ENCODE measurements around the gene EGR1.

EGR1 gene

DNA sequence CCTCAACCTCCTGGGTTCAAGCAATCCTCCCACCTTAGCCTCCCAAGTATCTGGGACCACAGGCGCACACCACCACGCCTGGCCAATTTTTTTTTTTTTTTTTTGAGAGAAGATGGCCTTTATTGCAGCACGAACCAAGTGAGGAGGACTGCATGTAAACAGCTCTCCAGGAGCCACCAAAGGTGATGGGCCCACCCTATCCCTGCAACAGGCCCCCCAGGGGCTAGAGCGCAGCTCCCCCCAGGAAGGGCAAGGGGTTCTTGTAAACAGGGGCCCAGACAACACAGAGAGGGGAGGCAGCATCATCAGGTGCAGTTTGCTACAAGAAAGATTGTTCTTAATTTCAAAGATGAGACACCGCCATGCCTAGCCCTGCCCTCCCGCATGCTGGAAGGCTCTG lies 12.6 kb upstream of the EGR1 start:
- no peak for DNase-seq (ENCODE audit: low read depth in 3 of 3, low spot score in 1 of 3)

DNA sequence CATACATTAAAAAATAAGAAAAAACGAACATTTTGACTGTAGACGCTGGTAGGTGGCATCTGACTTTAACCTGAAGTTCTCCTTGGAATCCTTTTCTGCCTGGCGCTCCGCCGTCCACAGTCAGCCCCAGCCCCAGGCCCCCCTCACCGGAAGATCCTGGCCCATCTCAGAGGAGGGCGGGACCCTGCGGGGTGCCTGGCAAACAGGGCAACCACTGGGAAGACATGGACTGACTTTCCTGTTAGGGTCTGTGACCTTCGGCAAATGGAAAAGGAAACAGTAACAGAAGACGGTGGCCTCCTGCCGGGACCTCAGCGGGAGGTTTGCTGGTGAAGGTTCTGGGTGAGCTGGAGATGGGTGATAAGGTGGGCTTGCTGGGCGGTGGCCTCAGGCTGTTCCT lies 11.7 kb upstream of the EGR1 start:
- no peak for DNase-seq (ENCODE audit: low read depth in 3 of 3, low spot score in 1 of 3)

DNA sequence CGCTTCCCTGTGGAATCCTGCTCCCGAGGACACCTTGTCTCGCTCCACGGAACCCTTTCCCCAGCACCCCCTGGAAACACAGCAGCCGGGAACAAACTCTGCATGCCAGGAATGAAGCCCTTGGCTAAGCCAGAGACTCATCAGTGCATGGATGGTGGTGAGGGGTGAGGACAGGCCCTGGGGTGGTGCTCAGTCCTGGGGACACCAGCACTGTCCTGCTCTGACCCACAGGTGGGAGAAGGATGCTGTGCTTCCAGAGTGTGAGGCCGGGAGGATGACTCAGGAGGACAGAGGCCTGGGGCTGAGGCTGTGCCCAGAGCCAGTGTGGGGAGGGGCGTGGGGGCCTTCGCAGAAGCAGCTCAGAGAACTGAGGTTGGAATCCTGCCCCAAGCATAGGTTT lies 11.2 kb upstream of the EGR1 start:
- DNase-seq (ENCODE audit: low read depth in 3 of 3, low spot score in 1 of 3) = no peak

DNA sequence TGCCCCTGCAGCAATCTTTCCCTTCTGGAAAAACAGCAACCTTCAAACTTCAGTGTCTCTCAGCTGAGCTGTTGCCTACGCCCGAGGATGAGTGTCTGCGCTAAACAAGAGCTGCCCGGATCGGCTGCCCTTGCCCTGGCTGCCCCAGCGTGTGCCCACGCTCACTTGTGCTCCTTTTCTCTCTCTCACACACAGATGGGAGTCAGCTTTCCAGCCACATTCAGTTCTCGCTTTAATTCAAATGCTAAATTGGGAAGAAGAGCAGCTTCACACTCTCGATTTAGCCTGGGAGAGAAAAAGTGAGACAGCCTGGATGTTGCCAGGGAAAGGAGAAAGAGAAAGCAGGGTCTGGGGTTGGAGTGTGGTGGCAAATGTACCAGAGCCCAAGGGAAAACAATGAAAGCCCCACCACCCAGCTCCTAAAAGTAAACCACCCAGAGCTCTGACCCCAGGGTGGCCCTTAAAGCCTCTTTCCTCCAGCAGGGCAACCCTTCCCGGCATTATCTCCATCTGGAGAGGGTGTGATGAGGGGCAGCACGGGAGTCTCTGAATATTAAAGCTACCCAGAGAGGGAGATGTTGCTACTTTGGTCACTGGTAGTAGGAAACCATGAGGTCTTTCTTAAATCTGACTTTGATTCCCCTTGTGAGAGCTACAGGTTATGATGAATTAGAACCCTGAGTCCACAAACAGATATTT lies 9.9 kb upstream of the EGR1 start:
- no peak for DNase-seq (ENCODE audit: low read depth in 3 of 3, low spot score in 1 of 3)

DNA sequence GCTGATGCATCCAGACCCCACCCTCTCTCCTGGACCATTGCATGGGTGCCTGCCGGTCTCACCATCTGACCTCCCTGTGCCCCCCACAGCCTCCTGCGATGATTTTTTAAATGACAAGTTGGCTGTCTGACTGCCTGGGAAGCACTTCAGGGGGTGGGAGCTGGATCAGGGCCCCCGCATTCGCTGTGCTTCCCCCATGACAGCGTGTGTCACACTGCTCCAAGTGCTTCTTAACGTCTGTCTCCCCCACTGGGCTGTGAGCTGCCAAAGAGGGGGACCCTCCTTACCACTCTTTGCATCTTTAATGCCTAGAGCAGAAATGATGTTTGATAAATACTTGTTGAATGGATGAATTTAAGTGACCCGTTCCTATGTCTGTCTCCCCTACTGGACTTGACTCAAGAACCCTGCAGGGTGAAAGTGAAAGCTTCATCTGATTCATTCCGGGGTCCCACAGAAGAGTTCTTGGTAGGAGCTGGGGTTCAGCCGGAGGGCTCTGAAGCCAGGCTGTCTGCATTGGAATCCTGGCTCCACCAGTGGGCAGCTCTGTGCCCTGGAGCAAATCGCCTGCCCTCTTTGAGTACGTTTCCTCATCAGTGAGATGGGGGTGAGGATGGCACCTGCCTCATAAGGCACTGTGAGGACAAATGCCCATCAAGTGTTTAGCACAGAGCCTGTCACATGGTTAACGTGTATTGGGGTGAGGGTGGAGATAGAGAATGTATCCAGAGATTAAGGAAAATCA lies 7.6 kb upstream of the EGR1 start:
- no peak for DNase-seq (ENCODE audit: low read depth in 3 of 3, low spot score in 1 of 3)

DNA sequence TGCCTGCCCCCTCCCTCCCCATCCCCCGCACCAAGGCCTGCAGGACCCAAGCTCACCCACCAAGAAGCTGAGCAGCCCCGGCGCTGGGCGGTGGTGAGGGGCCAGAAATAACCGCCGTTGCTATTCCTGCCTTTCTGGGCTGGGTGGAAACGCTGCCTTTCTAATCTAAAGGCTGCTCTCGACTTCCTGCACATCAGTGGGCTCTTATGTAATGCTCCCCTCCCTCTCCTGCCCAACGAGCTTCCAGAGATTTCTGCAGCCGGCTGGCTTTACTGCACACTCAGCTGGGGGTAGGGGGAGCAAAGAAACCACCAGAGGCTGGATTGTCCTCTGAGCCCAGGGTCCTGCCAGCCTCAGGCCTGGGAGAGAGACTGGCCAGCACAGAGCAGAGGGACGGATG lies 6.9 kb upstream of the EGR1 start:
- DNase-seq (ENCODE audit: low read depth in 3 of 3, low spot score in 1 of 3) = no peak

DNA sequence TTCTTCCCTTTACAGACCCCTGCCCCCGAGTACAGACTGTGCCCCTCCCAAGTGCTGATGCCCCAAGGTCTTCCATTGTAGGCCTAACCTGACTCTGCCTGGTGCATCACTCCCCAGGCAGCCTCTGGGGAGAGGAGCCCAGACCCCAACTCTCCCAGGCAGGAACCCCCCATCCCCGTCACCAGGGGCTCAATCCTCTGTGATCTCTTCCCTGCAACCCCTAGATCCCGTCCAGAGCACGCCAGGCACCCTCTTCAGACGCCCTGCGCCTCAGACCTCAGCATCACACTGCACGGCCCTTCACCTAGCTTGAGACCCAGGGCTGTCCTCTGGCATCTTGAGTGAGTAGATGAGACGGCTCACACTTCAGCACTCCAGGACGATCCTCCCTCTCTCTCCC lies 6.4 kb upstream of the EGR1 start:
- DNase-seq (ENCODE audit: low read depth in 3 of 3, low spot score in 1 of 3) = no peak

DNA sequence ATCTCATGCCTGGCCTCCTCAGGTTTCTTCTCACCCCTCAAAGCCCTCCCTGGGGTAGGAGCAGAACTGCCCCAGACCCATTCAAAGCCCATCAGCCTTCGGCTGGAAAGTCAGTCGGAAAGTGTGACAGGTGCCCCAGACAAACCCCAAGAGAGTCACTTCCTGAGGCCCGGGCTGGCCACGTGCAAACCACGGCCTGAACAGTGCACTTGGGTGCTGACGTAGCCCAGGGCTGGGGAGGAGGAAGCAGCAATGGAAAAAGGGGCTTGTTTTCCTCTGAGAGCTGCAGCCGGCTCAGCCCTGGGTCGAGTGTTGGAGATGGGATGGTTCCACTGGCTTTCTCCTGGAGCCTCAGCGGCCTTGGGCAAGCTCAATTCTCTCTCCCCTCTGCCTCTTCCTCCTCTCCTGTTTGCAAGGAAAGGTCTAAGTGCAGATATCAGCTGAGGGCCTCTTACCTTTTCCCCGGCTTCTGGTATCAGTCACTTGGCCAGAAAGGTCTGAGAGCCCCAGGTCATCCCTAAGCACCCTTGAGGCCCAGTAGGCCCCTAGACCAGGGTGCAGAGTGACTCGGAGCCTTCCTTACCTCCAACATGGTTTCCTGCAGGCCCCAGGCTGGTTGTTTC lies 5.9 kb upstream of the EGR1 start:
- peak; percentile 58 to 77 (median 71) for DNase-seq (ENCODE audit: low read depth in 3 of 3, low spot score in 1 of 3)

DNA sequence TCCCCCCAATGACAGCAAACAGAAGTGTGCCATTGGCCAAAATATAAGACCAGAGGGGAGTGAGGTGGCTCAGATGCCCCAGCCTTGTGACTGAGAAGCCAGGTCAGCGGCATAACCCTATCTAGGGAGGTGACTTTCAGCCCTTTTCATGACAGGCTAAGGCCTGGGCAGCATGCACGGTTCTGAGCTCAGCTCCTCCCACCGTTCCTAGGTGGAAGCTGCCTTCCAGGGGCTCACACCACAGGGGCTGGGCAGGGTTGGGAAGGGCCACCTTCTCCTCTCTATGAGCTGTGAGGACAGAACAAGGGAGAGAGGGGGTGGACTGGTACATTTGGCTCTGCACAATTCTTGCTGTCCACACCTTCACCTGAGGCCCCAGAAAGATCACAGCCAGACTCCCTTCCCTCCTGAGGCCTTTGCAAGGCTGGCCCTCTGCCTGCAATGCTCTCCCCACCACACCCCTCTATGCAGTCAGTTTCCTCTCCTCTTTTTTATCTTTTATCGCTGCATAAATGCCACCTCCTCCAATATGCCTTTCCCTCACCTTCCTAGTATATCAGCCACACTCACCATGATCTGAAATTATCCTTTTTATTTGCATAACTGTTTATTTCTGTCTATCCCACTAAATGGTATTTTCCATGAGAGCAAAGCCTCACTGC lies 5.1 kb upstream of the EGR1 start:
- no peak for DNase-seq (ENCODE audit: low read depth in 3 of 3, low spot score in 1 of 3)

DNA sequence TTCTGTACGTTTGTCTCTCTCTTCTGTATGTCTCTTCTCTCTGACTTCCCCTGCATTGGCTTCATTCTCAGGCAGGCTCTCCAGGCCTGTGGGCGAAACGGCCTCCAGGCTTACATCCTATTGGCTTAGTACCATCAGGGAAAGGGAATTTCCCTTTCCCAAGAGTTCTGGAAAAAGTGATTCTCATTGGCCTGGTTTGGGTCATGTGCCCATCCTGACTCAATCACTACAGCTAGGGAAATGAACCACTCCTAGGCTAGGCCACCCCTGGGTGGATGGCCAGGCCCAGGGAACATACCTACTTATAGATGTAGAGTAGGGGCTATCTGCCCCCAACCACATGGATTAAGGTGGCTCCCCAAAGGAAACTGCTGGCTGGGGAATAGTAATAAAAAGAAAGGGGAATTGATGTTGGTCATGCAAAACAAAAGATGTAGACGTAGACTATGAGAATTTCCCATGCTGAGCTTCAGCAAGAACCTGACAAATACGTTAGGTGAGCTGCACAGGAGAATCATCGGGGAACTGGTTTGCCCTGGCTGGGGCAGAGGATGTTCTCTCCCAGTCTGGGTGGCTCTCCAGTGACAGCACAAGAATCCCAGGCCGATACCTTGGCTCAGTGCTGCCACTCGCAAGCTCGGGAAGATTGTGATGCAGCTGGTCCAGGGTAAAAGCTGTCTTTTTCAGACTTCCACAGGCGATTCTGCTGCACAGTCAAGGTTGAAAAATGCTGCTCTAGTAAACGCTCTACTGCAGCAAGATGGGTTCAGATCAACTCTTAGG lies 3.7 kb upstream of the EGR1 start:
- DNase-seq (ENCODE audit: low read depth in 3 of 3, low spot score in 1 of 3) = no peak

DNA sequence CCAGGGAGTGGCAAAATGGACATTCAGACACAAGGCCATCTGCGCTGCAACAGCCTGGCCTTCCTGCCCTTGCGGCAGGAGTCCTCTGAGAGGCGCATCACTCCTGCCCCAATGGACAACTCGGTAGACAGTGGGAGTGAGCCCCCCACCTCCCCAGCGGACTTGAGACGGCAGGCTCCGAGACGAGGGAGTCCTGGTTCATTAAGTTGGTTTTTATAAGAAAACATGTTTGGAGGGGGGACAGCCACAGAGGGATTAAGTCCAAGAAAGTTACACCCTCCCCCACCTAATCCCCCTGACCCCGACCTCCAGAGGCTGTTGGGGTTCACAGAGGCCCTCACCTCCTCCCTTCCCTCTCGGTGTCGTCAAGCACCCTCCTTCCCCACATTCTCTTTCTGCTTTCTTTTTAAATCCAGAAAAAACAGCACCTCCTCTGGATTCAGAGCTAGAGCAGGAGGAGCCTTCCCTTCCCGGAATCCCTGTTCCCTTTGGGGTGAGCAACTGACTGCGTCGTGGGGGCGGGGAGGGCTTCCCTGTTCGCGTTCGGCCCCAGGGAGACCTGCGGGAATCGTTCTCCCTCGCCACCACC lies 1.8 kb upstream of the EGR1 start:
- DNase-seq (ENCODE audit: low read depth in 3 of 3, low spot score in 1 of 3) = no peak

DNA sequence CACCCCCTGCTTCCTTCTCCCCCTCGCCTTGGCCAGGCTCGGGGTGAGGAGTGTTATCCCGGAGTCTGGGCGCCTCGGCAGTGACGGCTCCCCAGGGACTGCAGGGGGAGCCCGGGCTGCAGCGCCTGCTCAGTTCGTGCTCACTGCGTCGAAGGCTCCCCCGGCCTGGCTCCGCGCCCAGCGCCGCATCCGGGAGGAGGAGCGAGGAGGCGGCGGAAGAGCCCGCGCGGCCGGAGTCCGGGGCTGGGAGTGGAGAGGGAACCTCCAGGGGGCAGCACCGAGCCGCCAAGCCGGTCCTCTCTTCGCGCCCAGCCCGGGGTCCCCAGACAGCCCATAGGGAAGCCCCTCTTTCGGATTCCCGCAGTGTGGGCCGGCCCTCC lies 1.3 kb upstream of the EGR1 start:
- DNase-seq (ENCODE audit: low read depth in 3 of 3, low spot score in 1 of 3) = peak; percentile 85 to 93 (median 88)

DNA sequence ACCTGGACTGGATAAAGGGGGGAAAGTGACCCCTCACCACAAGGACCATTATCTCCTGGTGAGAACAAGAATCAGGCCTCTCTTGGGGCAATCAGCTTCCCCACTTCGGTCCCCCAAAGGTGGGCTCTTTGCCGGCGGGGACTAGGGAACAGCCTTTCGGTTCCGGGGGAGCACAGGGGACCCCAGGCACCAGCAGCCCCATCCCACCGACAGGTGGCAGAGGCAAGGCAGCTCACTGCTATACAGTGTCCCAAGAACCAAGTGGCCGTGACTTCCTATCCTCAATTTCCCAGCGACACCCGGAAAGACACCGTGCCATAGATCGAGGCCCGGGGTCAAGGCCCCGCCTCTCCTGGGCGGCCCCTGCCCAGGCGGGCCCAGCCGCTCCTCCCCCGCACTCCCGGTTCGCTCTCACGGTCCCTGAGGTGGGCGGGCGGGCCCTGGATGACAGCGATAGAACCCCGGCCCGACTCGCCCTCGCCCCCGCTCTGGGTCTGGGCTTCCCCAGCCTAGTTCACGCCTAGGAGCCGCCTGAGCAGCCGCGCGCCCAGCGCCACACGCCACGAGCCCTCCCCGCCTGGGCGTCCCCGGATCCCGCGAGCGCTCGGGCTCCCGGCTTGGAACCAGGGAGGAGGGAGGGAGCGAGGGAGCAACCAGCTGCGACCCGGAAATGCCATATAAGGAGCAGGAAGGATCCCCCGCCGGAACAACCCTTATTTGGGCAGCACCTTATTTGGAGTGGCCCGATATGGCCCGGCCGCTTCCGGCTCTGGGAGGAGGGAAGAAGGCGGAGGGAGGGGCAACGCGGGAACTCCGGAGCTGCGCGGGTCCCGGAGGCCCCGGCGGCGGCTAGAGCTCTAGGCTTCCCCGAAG lies 655 bp upstream of the EGR1 start:
- DNase-seq (ENCODE audit: low read depth in 3 of 3, low spot score in 1 of 3) = peak; percentile 89 to 95 (median 93)

DNA sequence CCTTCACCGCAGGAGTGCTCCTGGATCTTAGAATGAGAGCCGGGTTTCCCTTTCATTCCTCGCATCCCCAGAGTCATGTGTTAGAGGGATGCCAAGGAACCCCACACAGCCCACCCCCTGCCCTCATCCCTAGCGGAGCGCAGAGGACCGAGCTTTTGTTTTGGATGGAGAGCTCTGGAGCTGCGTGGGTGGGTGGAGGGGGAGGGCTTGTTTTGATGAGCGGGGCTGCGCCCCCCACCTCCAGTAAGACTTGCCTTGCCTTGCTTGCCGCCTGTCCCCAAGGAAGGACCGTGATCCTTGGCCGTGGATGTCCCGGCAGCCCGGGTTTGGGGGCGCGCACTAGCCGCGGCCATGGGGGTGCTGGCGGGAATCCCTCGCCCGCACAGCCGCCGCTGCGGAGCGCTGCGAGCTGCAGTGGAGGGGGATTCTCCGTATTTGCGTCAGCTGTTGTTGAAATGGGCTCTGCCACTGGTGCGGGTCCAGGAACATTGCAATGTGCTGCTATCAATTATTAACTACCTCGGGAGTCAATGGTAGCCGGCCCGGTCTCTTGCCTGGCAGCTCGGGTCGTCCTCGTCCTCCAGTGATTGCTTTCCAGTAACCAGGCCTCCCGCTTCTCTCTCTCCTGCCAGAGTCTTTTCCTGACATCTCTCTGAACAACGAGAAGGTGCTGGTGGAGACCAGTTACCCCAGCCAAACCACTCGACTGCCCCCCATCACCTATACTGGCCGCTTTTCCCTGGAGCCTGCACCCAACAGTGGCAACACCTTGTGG lies 1.0 kb downstream of the EGR1 start:
- peak in 2 of 3 donors; percentile 14 to 39 for DNase-seq (ENCODE audit: low read depth in 3 of 3, low spot score in 1 of 3)

DNA sequence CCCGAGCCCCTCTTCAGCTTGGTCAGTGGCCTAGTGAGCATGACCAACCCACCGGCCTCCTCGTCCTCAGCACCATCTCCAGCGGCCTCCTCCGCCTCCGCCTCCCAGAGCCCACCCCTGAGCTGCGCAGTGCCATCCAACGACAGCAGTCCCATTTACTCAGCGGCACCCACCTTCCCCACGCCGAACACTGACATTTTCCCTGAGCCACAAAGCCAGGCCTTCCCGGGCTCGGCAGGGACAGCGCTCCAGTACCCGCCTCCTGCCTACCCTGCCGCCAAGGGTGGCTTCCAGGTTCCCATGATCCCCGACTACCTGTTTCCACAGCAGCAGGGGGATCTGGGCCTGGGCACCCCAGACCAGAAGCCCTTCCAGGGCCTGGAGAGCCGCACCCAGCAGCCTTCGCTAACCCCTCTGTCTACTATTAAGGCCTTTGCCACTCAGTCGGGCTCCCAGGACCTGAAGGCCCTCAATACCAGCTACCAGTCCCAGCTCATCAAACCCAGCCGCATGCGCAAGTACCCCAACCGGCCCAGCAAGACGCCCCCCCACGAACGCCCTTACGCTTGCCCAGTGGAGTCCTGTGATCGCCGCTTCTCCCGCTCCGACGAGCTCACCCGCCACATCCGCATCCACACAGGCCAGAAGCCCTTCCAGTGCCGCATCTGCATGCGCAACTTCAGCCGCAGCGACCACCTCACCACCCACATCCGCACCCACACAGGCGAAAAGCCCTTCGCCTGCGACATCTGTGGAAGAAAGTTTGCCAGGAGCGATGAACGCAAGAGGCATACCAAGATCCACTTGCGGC lies 1.8 kb downstream of the EGR1 start:
- peak in 2 of 3 donors; percentile 19 to 53 for DNase-seq (ENCODE audit: low read depth in 3 of 3, low spot score in 1 of 3)

DNA sequence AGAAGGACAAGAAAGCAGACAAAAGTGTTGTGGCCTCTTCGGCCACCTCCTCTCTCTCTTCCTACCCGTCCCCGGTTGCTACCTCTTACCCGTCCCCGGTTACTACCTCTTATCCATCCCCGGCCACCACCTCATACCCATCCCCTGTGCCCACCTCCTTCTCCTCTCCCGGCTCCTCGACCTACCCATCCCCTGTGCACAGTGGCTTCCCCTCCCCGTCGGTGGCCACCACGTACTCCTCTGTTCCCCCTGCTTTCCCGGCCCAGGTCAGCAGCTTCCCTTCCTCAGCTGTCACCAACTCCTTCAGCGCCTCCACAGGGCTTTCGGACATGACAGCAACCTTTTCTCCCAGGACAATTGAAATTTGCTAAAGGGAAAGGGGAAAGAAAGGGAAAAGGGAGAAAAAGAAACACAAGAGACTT lies 2.4 kb downstream of the EGR1 start:
- peak in 1 of 3 donors; percentile 53 for DNase-seq (ENCODE audit: low read depth in 3 of 3, low spot score in 1 of 3)

DNA sequence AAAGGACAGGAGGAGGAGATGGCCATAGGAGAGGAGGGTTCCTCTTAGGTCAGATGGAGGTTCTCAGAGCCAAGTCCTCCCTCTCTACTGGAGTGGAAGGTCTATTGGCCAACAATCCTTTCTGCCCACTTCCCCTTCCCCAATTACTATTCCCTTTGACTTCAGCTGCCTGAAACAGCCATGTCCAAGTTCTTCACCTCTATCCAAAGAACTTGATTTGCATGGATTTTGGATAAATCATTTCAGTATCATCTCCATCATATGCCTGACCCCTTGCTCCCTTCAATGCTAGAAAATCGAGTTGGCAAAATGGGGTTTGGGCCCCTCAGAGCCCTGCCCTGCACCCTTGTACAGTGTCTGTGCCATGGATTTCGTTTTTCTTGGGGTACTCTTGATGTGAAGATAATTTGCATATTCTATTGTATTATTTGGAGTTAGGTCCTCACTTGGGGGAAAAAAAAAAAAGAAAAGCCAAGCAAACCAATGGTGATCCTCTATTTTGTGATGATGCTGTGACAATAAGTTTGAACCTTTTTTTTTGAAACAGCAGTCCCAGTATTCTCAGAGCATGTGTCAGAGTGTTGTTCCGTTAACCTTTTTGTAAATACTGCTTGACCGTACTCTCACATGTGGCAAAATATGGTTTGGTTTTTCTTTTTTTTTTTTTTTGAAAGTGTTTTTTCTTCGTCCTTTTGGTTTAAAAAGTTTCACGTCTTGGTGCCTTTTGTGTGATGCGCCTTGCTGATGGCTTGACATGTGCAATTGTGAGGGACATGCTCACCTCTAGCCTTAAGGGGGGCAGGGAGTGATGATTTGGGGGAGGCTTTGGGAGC lies 3.1 kb downstream of the EGR1 start:
- DNase-seq (ENCODE audit: low read depth in 3 of 3, low spot score in 1 of 3) = peak in 1 of 3 donors; percentile 47

Measured in stimulated activated CD4-positive, alpha-beta T cell treated with anti-CD3 and anti-CD28 coated beads, TNF-alpha, amount 100 ng/mL, for 1 hour (primary cell).